CMK (cell line): ENCODE results near the gene PALM.
"Not testable (repeated sequence)": the region's sequence is repeated elsewhere in the genome, so short reads cannot be mapped to it uniquely, and the experiment has no call there.

Experiments
- DNase-seq: peaks from one replicate; pipeline ENCODE4 v3.0.0-alpha.2; 2010; ENCODE audit warnings: low read depth

The PALM gene

DNA sequence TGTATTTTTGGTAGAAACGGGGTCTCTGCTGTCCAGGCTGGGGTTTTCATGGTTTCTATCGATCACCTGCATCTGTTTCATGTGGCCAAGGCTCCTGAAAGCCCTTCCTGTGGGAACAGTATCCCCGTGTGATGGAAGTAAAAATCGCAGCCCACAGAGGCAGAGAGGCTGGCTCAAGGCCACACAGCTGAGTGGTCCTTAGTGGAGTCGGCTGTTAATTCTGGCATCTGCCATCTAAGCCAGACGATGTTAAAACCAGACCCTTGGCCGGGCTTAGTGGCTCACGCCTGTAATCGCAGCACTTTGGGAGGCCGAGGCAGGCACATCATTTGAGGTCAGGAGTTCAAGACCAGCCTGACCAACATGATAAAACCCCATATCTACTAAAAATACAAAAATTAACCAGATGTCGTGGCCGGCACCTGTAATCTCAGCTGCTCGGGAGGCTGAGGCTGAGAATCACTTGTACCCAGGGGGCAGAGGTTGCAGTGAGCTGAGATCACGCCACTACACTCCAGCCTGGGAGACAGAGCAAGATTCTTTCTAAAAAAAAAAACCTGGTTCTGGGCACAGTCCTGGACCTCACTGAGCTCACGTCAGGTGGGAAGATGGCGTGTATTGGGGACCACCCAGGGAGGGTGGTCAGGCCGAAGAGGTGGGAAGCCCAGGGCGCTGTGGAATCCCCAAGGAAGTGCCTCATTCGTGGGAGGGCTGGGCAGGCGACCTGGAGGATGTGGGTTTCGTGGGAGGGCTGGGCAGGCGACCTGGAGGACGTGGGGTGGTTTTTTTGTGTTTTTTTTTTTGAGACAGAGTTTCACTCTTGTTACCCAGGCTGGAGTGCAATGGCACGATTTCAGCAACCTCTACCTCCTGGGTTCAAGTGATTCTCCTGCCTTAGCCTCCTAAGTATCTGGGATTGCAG, 23.7 kb downstream of the PALM start:
- no peak for DNase-seq

GRCh38 chr19:734716-735115, 26.0 kb downstream of the PALM start:
- DNase-seq, result no peak

DNA sequence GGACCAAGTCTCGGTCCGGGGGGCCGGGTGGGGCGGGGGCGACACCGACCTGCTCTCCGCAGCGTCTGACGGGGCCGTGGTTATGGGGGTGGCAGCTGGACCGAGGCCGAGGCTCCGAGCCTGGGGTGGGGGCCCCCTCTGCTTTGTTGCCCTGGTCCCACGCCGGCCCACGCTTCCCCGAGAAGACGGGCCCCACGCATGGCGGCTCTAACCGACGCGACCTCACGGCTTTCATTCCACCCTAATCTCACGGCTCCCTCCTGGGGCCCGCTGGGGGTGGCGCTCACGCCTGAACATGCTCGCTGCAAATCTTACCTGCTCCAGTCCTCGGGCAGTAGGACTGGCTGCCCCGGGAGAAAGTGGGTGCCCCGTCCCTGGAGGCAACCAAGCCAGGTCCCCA, 27.4 kb downstream of the PALM start:
- no peak for DNase-seq

GRCh38 chr19:737591-738093, 28.9 kb downstream of the PALM start:
- DNase-seq, result peak; percentile 39

DNA sequence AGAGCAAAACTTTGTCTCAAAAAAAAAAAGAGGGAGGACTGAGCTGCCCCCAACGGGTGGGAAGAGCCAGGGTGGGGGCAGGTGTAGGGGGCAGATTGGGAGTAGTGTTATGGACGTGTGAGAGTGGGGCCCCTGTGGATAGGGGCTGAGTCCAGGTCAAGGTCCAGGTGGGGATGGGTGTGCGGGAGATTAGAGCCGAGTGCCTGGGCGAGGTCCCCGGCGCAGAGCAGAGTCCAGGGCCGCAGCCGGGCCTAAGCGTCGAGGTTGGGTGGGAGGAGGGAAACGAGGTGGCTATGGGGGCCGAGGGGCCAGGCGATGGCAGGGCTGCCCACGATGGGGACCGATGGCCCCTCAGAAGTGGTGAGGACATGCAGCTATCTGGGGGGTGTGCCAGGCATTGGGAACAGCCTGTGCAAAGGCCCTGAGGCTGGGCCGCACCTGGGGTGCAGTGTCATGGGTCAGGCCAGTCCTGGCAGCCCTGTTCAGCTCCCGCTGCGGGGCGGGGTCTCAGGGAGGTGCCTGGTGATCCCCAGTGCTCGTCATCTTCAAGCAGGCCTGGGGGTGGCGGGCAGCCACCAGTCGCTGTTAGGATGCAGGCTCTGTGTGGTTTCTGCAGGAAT, 29.9 kb downstream of the PALM start:
- DNase-seq, result no peak

GRCh38 chr19:739998-740715, 31.4 kb downstream of the PALM start:
- no peak for DNase-seq

GRCh38 chr19:740816-741505, 32.2 kb downstream of the PALM start:
- not testable (repeated sequence) for DNase-seq

DNA sequence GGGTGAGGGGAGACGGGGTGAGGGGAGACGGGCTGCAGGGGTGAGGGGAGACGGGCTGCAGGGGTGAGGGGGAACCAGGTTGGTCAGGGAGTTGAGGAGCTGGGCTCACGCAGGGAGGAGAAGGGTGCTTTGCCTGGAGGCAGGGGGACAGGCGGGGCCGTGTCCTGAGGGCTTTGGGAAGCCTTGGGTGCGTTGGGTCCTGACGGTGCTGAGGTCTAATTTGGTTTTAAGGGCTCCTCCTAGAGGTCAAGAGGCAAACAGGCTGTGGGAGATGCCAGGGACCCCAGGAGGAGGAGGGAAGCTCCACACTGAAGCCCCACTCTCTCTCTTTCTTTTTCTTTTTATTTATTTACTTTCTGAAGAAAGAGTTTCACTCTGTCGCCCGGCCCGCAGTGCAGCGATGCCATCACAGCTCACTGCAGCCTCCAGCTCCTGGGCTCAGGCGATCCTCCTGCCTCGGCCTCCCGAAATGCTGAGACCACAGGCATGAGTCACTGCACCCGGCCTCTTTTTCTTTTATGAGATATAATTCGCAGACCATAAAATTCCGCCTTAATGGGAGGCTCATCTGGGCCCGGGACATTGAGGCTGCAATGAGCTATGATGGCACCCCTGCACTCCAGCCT, 32.9 kb downstream of the PALM start:
- no peak for DNase-seq

DNA sequence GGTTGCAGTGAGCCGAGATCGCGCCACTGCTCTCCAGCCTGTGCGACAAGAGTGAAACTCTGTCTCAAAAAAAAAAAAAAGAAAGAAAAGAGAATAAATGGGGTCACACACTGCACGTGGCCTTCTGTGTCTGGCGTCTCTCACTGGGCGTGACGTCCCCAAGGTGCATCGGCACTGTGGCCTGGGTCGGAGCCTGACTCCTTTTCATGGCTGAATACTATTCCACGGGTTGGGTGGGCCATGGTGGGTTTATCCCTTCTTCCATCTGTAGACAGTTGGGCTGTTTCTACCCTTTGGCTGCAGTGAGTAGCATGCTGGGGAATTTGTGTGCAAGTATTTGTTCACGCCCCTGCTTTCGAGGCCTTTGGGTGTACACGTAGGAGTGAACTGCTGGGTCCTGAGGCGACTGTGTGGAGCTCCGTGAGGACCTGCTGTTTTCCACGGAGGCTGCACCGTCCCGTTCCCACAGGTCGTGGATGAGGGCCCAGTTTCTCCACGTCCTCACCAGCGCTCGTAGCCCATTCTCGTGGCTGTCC, 33.9 kb downstream of the PALM start:
- DNase-seq, result no peak

DNA sequence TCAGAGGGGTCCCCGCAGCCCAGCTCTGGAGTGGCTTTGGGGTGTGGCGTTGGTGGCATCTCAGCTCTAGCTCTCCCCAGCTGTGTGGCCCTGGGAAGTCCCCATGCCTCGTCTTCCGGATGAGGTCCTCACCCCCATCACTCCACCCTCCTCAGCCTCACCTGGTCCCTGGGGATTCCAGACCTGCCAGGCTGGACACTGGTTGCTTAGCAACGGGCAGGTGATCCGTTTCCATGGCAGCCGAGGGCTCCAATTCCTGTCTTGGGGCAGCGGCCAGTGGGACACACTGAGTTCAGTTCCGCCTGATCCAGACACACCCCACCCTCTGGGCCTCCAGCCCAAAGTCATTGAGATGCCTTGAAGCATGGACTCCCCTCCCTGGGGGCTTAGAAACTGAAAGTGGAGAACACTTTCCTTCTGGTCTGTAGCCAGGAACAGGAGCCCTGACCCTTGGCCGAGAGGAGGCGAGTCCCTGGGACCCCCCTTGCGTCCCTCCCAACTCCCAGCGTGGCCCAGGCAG, 34.5 kb downstream of the PALM start:
- DNase-seq, result no peak

- DNase-seq, result not testable (repeated sequence)
Measured at GRCh38 chr19:745138-745537, 36.4 kb downstream of the PALM start.

- DNase-seq, result no peak
Measured at GRCh38 chr19:746208-746819, 37.6 kb downstream of the PALM start.

DNA sequence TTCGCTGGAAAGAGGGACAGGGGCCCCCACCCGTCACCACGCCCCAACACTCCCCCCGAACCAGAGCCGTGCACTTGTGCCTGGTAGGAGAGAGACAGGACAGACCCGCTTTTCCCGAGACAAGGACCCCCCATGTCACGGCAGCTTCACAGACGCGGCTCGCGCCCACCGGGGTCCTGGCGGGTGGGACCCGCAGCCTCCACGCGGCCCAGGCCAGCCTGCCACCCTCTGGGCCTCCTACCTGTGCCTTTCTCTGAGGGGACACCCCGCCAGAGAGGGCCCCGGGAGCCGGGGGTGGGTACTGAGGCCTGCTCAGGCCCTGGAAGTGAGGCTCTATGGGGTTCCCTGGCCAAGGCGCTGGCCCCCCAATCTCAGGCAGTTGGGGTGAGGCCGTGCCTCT, 38.2 kb downstream of the PALM start:
- no peak for DNase-seq

DNA sequence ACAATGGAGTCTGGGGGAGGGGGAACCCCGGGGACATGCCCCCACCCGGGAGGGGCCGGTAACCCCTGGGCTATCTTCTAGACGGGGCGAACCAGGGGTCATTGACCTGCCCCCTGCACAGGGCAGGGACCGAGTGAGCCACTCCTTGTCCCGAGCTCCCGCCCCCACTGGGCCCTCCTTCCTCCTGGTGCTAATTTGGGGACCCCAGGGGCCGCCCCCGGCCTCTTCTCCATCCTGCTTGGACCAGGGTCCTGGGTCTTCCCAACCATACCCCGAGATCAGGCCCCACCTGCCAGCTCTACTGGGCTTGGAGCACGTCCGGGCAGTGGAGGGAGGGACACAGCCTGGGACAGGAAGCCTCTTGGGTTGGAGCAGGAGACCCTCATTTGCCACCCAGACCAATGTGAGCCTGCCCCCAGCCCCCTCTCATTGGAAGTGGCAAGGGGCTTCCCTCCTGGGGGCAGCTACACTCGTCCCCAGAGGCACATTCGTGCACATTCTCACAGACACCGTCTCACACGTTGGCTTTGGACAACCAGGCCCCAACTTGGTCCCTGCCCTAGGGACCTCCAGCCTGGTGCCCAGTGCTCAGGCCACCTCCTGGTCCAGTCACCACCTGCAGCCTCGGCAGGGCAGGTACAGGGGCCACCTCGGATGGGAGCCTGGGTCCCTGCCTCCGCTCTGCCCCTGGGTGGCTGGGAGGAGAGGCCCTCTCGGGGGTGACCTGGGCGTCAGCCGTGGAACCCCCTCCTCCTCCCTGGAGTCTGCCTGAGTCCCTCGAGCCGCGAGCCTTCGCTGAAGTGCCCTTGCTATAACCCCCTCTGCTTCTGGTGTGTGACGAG, 38.9 kb downstream of the PALM start:
- DNase-seq, result no peak

DNA sequence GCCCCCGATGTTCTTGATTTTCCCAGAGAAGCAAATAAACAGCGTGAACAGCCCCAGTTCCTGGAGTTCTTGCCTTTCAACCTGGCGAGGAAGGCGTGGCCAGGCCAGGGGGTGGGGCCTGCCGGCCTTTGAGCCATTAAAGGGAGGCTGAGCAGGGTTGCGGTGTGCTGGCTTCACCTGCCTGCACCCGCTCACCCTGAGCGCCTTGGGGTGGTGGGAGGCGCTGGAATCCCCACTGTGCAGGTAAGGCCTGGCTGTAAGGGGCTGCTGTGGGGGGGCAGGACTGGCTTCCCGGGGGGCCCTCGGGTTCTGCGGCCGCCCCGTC, 39.5 kb downstream of the PALM start:
- no peak for DNase-seq

GRCh38 chr19:749811-750210, 41.1 kb downstream of the PALM start:
- no peak for DNase-seq

DNA sequence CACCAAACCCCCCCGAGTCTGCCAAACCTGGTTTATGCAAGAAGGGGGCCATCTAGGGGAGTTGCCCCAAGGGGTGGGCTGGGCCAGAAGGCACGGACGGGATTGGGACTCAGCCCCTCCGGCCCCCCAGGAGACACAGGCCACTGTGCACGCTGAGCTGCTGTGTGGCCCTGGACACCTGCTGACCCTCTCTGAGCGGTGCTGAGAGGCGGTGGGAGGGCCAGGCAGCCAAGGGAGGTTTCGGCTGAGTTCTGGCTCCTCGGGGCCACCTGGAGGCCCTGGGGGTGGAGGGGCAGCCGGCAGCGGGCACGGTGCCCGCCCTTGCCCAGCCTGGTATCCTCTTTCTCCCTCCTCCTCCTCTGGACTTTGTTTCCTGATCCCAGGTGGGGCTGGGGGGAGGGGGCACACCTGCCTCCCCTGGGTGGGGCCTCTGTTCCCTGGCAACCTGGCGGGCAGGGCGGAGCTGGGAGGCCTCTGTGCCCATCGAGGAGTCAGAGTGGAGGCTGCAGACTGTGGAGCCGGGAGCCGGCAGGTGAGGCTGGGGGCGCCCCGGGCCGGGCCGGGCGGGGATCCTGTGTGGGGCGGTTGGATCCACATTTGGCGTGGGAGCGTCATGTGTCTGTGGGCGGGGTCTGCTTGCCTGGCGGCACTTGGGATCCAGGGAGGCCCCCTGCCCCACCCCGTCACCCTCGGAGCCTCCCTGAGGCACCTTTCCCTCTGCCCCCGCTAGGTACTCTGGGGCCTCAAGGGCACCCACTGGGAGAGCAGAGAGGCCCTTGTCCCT, 42.1 kb downstream of the PALM start, which contains the start of gene MISP:
MISP (plus strand) TSS at position 473 of the 784 bp plus-strand sequence. CDS start 5,835 bp downstream, outside the sequence.
- DNase-seq, result no peak

DNA sequence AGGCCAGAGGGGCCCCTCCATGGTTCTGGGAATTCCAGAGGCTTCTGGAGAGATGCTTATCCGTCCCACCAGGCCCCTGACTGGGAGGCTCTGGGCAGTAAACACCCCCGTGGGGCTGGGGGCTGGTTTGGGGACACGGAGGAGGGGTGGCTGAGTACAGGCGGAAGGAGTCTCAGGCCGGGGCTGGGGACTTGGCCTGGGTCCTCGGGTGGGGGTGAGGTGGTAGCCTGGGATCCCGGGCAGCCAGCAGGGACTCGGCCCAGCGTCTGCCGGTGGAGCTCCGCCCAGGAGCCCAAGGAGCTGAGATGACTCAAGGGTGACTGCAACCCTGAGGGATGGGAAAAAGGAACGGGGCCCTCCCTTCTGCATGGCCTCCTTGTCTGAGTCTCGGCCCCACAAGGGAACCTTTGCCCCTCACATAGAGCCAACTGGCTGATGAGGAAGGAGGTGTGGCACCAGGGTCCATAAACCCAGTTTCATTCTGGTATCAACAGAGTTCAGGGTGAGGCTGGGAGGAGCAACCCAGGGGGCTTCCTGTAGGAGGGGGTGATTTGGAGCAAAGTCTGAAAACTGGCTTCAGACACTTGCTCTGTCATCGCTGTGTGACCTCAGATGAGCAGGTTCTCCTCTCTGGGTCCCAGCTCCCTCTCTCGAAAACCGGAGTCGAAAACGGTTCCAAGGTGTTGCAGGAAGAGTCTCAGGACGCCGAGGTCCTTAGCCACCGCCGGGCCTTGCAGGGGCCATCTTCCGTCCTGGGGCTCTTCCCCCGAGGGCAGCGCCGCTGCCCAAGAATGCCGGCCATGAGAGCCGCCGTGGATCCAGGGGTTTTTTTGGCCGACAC, 43.0 kb downstream of the PALM start:
- DNase-seq, result no peak
